A673 (cell line): ENCODE measurements around the gene SPDEF. TPM values are rescaled to one million over a fixed set of nuclear protein-coding genes. Genes with fewer than 3 reads are reported as not detected.

Experiments
- BruUV-seq: library from RNA; stranded (reverse); fragments of 400-500 nt; replicated peaks from 2 replicates; lab custom pipeline; 2021; lab: Mats Ljungman, UMichigan
- CTCF ChIA-PET: fragments of 300-600 bp; sonication (Branson Sonifier 250); formaldehyde crosslinking; loops from one replicate; lab custom pipeline; 2022; ENCODE audit warnings: antibody characterized with exemption; lab: Charles Lee
- POLR2A ChIA-PET: fragments of 300-600 bp; sonication (Branson Sonifier 250); formaldehyde crosslinking; loops from one replicate; lab custom pipeline; 2022; ENCODE audit warnings: antibody characterized with exemption; ENCODE audit not compliant: low non-redundant PET; lab: Charles Lee
- DNase-seq: peaks from one replicate; pipeline ENCODE4 v3.0.0-alpha.2; 2015; ENCODE audit warnings: low spot score
- H3K27ac ChIP-seq: fragments of 200-600 bp; sonication (generic); 2 replicates; pipeline ENCODE4 v1.5.1; 2016; ENCODE audit warnings: mixed run types, low read depth, mild to moderate bottlenecking, mixed read lengths, antibody characterized with exemption, low read length; ENCODE audit not compliant: poor library complexity, severe bottlenecking
- H3K27me3 ChIP-seq: fragments of 200-600 bp; sonication (generic); replicated peaks from 2 replicates; pipeline ENCODE4 v1.6.1; 2017; ENCODE audit warnings: mixed run types, low read depth, mild to moderate bottlenecking, mixed read lengths, antibody characterized with exemption, low read length; ENCODE audit not compliant: insufficient read depth, poor library complexity
- H3K36me3 ChIP-seq: fragments of 200-600 bp; sonication (generic); 2 replicates; pipeline ENCODE4 v1.6.1; 2016; ENCODE audit warnings: mixed run types, mild to moderate bottlenecking, mixed read lengths, antibody characterized with exemption, low read length; ENCODE audit not compliant: insufficient read depth, poor library complexity, severe bottlenecking
- H3K4me1 ChIP-seq: fragments of 200-600 bp; sonication (generic); 2 replicates; pipeline ENCODE4 v1.6.1; 2017; ENCODE audit warnings: mixed run types, mild to moderate bottlenecking, mixed read lengths, antibody characterized with exemption, low read length; ENCODE audit not compliant: insufficient read depth, poor library complexity, severe bottlenecking
- H3K4me3 ChIP-seq: fragments of 200-600 bp; sonication (generic); 2 replicates; pipeline ENCODE4 v1.5.1; 2016; ENCODE audit warnings: low read depth, mixed run types, mild to moderate bottlenecking, mixed read lengths, low read length; ENCODE audit not compliant: poor library complexity, severe bottlenecking
- H3K9me3 ChIP-seq: fragments of 200-600 bp; sonication (generic); 2 replicates; pipeline ENCODE4 v1.6.1; 2016; ENCODE audit warnings: mixed run types, low read depth, mild to moderate bottlenecking, mixed read lengths, antibody characterized with exemption, low read length; ENCODE audit not compliant: poor library complexity, severe bottlenecking
- CTCF ChIP-seq: fragments of 300-800, 200-600 bp; sonication (generic); conservative IDR thresholded peaks from 2 replicates; pipeline ENCODE4 v1.5.1; 2017; ENCODE audit warnings: low read depth, mild to moderate bottlenecking, antibody characterized with exemption, low read length, moderate library complexity, mixed read lengths
- EZH2 ChIP-seq: fragments of 200-600 bp; sonication (generic); IDR thresholded peaks from 2 replicates; pipeline ENCODE4 v1.6.1; 2017; ENCODE audit warnings: borderline replicate concordance, low read depth, mild to moderate bottlenecking, mixed read lengths, antibody characterized with exemption, low read length; ENCODE audit not compliant: poor library complexity, severe bottlenecking
- intact Hi-C: fragments of 100-400 bp; cut with micrococcal nuclease; formaldehyde crosslinking; loops from one replicate; pipeline ENCODE4 v1.10.0; 2022; ENCODE audit not compliant: unreplicated experiment
- total RNA-seq: library from RNA; stranded (reverse); gene quantifications from 2 replicates; pipeline ENCODE4 v1.2.3, GENCODE V29; 2021

The SPDEF gene
- total RNA-seq, 1 experiment from 2014 or later: not detected

GRCh38 chr6:34553146-34553545 is 3.0 kb downstream of the SPDEF start:
- Histone ChIP-seq H3K27me3 (no peaks in the 10 kb centered on the region), H3K36me3 (no peaks in the 10 kb centered on the region), H3K9me3 (no peaks in the 10 kb centered on the region), H3K4me1 (no peaks in the 10 kb centered on the region), H3K27ac (no peak overlapping the region), H3K4me3 (no peak overlapping the region)
- intact Hi-C loops: no loop called here
- DNase-seq: no peak
- CTCF ChIA-PET: interaction anchor here (0.6 kb wide), 1 partner anchor 137 kb away, joined by 3 read pairs; no protein-coding TSS in a partner anchor
- POLR2A ChIA-PET: no interaction called here
- no TSS peak for BruUV-seq
- TF ChIP-seq EZH2: no peak

GRCh38 chr6:34552620-34553019 is 3.5 kb downstream of the SPDEF start:
- TF ChIP-seq CTCF (no peak), EZH2 (no peak)
- H3K36me3 ChIP-seq: no peaks in the 10 kb centered on the region
- intact Hi-C loops: no loop called here
- no peak overlapping the region for H3K4me3 ChIP-seq
- no peak for DNase-seq
- ChIA-PET POLR2A (no interaction called here), CTCF (interaction anchor here (0.6 kb wide), 1 partner anchor 137 kb away, joined by 3 read pairs; no protein-coding TSS in a partner anchor)
- no peaks in the 10 kb centered on the region for H3K27me3 ChIP-seq
- no peak overlapping the region for H3K27ac ChIP-seq
- BruUV-seq: no TSS peak
- H3K4me1 ChIP-seq: no peaks in the 10 kb centered on the region
- H3K9me3 ChIP-seq: no peaks in the 10 kb centered on the region

GRCh38 chr6:34551720-34552119 is 4.4 kb downstream of the SPDEF start:
- BruUV-seq: no TSS peak
- CTCF ChIA-PET: no interaction called here
- Histone ChIP-seq H3K36me3 (no peaks in the 10 kb centered on the region), H3K4me1 (no peaks in the 10 kb centered on the region), H3K4me3 (no peak overlapping the region), H3K9me3 (no peaks in the 10 kb centered on the region), H3K27ac (no peak overlapping the region), H3K27me3 (no peaks in the 10 kb centered on the region)
- TF ChIP-seq EZH2 (no peak), CTCF (no peak)
- no peak for DNase-seq
- intact Hi-C loops: no loop called here
- POLR2A ChIA-PET: no interaction called here

- POLR2A ChIA-PET: no interaction called here
- CTCF ChIA-PET: interaction anchor here (0.6 kb wide), 1 partner anchor 90 kb away, joined by 3 read pairs; no protein-coding TSS in a partner anchor
- BruUV-seq: no TSS peak
Observed at GRCh38 chr6:34549804-34550202, 6.3 kb downstream of the SPDEF start.

More at GRCh38 chr6:34549804-34550202, 6.3 kb downstream of the SPDEF start:
- Histone ChIP-seq H3K9me3 (no peaks in the 10 kb centered on the region), H3K4me3 (no peak overlapping the region), H3K27ac (no peak overlapping the region), H3K4me1 (no peaks in the 10 kb centered on the region), H3K27me3 (no peaks in the 10 kb centered on the region), H3K36me3 (no peaks in the 10 kb centered on the region)
- no peak for DNase-seq
- intact Hi-C loops: no loop called here
- no peak for TF ChIP-seq CTCF
- TF ChIP-seq EZH2: no peak
